NT2/D1 (cell line): ENCODE results near the gene PCDHA13.
A peak's percentile ranks its signal among the peaks of the same experiment; 100 is the strongest.

Experiments
- DNase-seq: peaks from one replicate; pipeline ENCODE4 v3.0.0-alpha.2; 2011; ENCODE audit warnings: low read depth, low spot score
- H3K27me3 ChIP-seq: 2 replicates; pipeline ENCODE4 v1.6.0; 2011; ENCODE audit warnings: mild to moderate bottlenecking; ENCODE audit not compliant: insufficient read length, insufficient read depth
- H3K36me3 ChIP-seq: 2 replicates; pipeline ENCODE4 v1.6.1; 2011; ENCODE audit warnings: mild to moderate bottlenecking, low read length, mixed read lengths; ENCODE audit not compliant: insufficient read depth, insufficient read length
- H3K4me1 ChIP-seq: 2 replicates; pipeline ENCODE4 v1.5.1; 2011; ENCODE audit not compliant: insufficient read depth, insufficient read length
- H3K4me3 ChIP-seq: 2 replicates; pipeline ENCODE4 v1.5.1; 2011; ENCODE audit warnings: low read depth; ENCODE audit not compliant: insufficient read length
- H3K9ac ChIP-seq: 2 replicates; pipeline ENCODE4 v1.6.0; 2011; ENCODE audit warnings: low read depth; ENCODE audit not compliant: insufficient read length
- H3K9me3 ChIP-seq: 2 replicates; pipeline ENCODE4 v1.5.1; 2011; ENCODE audit warnings: mild to moderate bottlenecking, low read length; ENCODE audit not compliant: insufficient read depth
- SUZ12 ChIP-seq: IDR thresholded peaks from 2 replicates; pipeline ENCODE4 v1.6.1; 2011; ENCODE audit not compliant: insufficient read length, insufficient read depth; ENCODE audit errors: extremely low read depth
- YY1 ChIP-seq: IDR thresholded peaks from 2 replicates; pipeline ENCODE4 v1.6.1; 2011; ENCODE audit not compliant: insufficient read length, insufficient read depth
- ZNF274 ChIP-seq: IDR thresholded peaks from 2 replicates; pipeline ENCODE4 v1.6.1; 2011; ENCODE audit warnings: mild to moderate bottlenecking, low read depth, low read length

Gene PCDHA13

GRCh38 chr5:140926443-140927227 lies 44.7 kb downstream of the PCDHA13 start:
- TF ChIP-seq ZNF274 (no peak), SUZ12 (no peak), YY1 (no peak)
- peak; percentile 86 for DNase-seq
- peak overlapping the region; percentile 82 for H3K9ac ChIP-seq

DNA sequence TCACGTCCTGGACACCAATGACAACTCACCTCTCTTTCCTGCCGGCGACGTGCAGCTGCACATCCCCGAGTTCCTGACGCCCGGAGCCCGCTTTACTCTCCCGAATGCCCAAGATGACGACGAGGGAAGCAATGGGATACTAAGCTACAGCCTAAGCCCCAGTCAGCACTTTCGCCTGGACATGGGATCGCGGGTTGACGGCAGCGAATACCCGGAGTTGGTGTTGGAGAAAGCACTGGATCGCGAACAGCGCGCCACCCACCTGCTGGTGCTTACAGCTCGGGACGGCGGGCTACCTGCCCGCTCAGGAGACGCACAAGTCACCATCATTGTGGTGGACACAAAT lies 45.3 kb downstream of the PCDHA13 start:
- H3K27me3 ChIP-seq: peaks cover 17% of the 10 kb centered on the region
- H3K4me1 ChIP-seq: peaks cover 7% of the 10 kb centered on the region
- H3K36me3 ChIP-seq: no peaks in the 10 kb centered on the region
- peak; percentile 0 for DNase-seq
- H3K9me3 ChIP-seq: peaks cover 20% of the 10 kb centered on the region; the same call in 1 of the 2 replicates
- peak overlapping the region; percentile 58 for H3K4me3 ChIP-seq
- H3K9ac ChIP-seq: peak overlapping the region; percentile 82
- TF ChIP-seq SUZ12 (no peak), YY1 (no peak), ZNF274 (no peak)

More at GRCh38 chr5:140926443-140927227, 44.7 kb downstream of the PCDHA13 start:
- H3K27me3 ChIP-seq: peaks cover 17% of the 10 kb centered on the region
- H3K36me3 ChIP-seq: no peaks in the 10 kb centered on the region
- peaks cover 7% of the 10 kb centered on the region for H3K4me1 ChIP-seq
- H3K4me3 ChIP-seq: peak overlapping the region; percentile 58
- H3K9me3 ChIP-seq: peaks cover 20% of the 10 kb centered on the region; the same call in 1 of the 2 replicates
